ENCODE measurements around the gene ZNF638. TPM values are rescaled to one million over a fixed set of nuclear protein-coding genes. Genes with fewer than 3 reads are reported as not detected.

The ZNF638 gene
- total RNA-seq, 1 experiment from 2014 or later, result 40.0 TPM

- Histone ChIP-seq H3K36me3 (no peaks in the 10 kb centered on the region), H3K4me3 (peak overlapping the region; percentile 68), H3K9me3 (no peaks in the 10 kb centered on the region), H3K27me3 (no peaks in the 10 kb centered on the region; the same call in none of the 2 replicates)
- no peak for DNase-seq
These were observed 135.7 kb downstream of the ZNF638 start for GRCh38 chr2:71467180-71467815.

DNA sequence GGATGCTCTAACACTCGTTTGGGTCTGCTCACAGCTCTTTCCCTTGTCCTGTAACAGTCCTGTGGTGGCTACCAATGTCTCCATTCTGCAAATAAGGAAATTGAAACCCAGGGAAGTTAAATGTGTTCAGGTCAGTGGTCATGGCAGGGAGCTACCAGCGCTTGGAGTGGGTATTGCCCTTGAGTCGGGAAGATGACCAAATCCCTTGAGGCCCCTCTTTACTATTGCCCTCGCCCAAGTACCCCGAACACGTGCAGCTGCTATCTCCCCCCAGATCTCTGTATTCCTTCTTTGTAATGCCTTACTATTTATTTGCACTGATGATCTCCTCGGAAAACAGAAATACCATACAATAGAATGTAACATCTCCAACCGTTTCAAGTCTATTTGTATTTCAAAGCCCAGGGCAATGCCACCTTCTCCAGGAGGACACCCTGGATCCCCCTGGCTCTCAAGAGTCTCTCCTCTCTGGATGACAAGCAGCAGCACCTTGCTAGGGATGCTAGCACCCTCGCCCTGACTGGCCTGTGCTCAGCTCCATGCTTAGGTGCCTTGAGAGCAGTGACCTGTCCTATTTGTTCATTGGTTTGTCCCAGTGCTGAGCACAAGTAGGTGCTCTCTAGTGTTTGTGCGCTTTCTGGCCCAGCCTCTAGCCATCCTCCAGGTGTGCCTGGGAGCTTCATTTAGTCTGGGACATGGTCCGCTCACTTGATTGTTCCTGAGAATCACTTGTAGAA is 136.9 kb downstream of the ZNF638 start:
- H3K9me3 ChIP-seq, result no peaks in the 10 kb centered on the region
- H3K27me3 ChIP-seq, result no peaks in the 10 kb centered on the region; the same call in none of the 2 replicates
- H3K4me3 ChIP-seq, result no peak overlapping the region
- no peaks in the 10 kb centered on the region for H3K36me3 ChIP-seq
- DNase-seq, result no peak

GRCh38 chr2:71469403-71470398 is 138.1 kb downstream of the ZNF638 start:
- Histone ChIP-seq H3K9me3 (no peaks in the 10 kb centered on the region), H3K4me3 (no peak overlapping the region), H3K36me3 (no peaks in the 10 kb centered on the region), H3K27me3 (no peaks in the 10 kb centered on the region; the same call in none of the 2 replicates)
- DNase-seq, result no peak

DNA sequence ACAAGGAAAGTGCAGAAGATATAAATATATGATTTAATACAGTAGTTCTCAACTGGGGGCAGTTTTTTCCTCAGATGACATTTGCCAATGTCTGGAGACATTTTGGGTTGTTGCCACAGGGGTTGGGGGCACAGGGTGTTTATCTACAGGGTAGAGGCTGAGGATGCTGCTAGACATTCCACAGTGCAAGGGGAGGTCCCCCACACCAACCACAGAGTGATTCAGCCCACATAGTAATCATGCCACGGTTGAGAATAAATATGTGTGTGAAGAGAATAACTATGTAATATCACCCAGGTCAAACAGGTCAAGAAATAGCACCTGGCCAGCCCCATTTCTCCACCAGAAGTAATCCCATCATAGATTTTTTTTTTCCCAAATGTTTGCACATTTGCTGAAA is 139.7 kb downstream of the ZNF638 start:
- peak; percentile 15 for DNase-seq
- Histone ChIP-seq H3K9me3 (no peaks in the 10 kb centered on the region), H3K4me3 (no peak overlapping the region), H3K36me3 (no peaks in the 10 kb centered on the region), H3K27me3 (no peaks in the 10 kb centered on the region; the same call in none of the 2 replicates)

DNA sequence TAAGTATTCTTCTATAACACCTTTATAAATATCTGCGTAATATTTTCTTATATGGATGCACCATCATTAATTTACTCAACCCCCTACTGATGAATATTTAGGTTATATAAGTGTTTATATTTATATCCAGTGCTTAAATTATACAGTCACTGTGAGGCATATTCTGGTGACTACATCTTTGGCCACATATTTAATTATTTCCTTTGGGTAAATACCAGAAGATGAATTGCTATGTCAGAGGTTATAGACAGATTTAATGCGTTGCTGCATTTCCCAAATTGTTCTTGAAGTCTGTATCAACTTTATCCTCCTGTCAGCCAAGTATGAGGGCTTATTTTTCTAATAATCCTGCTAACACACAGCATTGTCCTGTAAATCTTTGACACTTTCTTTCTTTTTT is 140.4 kb downstream of the ZNF638 start:
- Histone ChIP-seq H3K36me3 (no peaks in the 10 kb centered on the region), H3K4me3 (no peak overlapping the region), H3K9me3 (no peaks in the 10 kb centered on the region), H3K27me3 (no peaks in the 10 kb centered on the region; the same call in none of the 2 replicates)
- no peak for DNase-seq

DNA sequence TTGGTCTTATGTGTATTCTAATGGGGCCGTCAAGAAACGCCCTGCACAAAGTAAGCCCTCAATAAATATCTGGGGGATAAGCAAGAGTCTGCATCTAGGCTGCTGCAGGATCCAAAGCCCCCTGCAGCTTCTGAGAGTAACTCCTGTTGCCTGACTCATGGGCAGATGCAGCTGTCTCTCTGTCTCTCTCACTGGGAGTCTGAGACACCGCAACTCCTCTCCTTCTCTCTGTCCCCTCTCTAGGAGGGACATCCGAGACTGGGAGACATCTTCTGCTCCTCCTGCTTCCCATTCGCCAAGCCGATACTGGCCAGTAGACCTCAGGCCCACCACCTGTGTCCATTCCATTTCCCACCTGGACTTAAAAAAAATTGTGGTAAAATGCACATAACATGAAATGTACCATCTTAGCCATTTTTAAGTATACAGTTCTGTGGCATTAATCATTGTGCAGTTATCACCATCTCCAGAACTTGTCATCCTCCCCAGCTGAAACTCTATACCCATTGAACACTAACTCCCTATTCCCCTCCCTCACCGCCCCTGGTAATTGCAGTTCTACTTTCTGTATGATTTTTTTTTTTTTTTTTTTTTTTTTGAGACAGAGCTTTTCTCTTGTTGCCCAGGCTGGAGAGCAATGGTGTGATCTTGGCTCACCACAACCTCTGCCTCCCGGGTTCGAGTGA is 141.9 kb downstream of the ZNF638 start:
- H3K4me3 ChIP-seq, result no peak overlapping the region

GRCh38 chr2:71474116-71474743 is 142.6 kb downstream of the ZNF638 start:
- no peaks in the 10 kb centered on the region for H3K27me3 ChIP-seq
- no peak overlapping the region for H3K4me3 ChIP-seq
- no peaks in the 10 kb centered on the region for H3K36me3 ChIP-seq
- DNase-seq, result no peak
- no peaks in the 10 kb centered on the region for H3K9me3 ChIP-seq

More for the DNA sequence above, 141.9 kb downstream of the ZNF638 start:
- Histone ChIP-seq H3K9me3 (no peaks in the 10 kb centered on the region), H3K36me3 (no peaks in the 10 kb centered on the region), H3K27me3 (no peaks in the 10 kb centered on the region; the same call in 1 of the 2 replicates)
- DNase-seq, result no peak

DNA sequence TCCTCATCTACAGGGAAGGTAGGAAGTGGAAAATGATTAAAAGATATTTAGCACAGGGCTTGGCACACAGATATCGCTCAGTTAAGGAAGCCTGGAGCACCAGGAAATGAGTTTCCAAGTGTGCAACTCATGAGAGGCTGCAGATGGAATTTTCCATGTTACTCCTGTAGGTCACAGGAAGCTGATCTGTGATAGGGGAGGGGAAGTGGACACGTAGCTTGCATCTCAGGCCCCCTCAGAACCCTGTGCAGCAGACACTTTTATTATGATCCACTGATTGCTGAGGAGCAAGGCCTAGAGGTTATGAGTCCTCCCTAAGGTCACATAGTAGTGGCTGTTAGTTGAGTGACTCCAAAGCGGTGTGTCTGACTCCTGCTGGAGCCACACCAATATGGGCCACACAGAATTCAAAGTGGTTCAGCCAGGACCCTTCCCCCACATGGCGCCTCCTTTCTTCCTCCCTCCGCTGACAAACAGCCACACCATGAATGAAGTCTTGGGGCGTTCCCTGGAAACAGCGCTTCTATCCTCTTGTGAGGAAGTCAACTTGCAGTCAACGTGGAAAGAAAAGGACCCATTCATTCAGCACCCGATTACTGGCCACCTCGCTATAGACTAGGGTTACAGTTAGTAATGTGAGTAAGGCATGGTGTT is 143.3 kb downstream of the ZNF638 start:
- Histone ChIP-seq H3K9me3 (no peaks in the 10 kb centered on the region), H3K36me3 (no peaks in the 10 kb centered on the region), H3K4me3 (no peak overlapping the region), H3K27me3 (no peaks in the 10 kb centered on the region)
- no peak for DNase-seq

GRCh38 chr2:71476495-71476894 is 144.9 kb downstream of the ZNF638 start:
- DNase-seq, result no peak
- Histone ChIP-seq H3K4me3 (no peak overlapping the region), H3K36me3 (no peaks in the 10 kb centered on the region), H3K9me3 (no peaks in the 10 kb centered on the region), H3K27me3 (no peaks in the 10 kb centered on the region)

DNA sequence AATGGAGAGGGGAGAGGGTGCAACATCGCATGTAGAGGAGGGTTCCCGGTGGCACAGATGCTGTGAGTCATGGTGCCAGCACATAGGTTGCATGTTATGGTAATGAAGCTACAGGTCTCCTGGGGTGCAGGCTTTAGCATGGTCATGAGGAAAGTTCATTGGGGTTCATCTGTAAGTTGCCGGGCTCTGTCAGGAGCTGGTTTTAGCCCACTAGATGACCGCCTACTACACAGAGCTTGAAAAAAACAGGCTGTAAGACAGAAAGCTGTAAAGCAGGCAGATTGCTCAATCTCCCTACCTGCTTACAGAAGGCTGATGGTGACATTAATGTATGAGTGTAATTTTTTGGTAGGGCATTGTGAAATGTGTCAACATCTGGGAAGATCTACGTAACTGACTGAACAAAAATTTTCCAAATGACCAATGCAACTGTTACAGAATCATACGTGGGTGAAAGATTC is 145.7 kb downstream of the ZNF638 start:
- no peaks in the 10 kb centered on the region for H3K36me3 ChIP-seq
- H3K9me3 ChIP-seq, result no peaks in the 10 kb centered on the region
- no peak for DNase-seq
- H3K27me3 ChIP-seq, result no peaks in the 10 kb centered on the region
- no peak overlapping the region for H3K4me3 ChIP-seq

- no peaks in the 10 kb centered on the region for H3K9me3 ChIP-seq
- H3K4me3 ChIP-seq, result no peak overlapping the region
- no peaks in the 10 kb centered on the region for H3K36me3 ChIP-seq
- DNase-seq, result no peak
- H3K27me3 ChIP-seq, result no peaks in the 10 kb centered on the region
These were observed 147.2 kb downstream of the ZNF638 start for GRCh38 chr2:71478806-71479205.

DNA sequence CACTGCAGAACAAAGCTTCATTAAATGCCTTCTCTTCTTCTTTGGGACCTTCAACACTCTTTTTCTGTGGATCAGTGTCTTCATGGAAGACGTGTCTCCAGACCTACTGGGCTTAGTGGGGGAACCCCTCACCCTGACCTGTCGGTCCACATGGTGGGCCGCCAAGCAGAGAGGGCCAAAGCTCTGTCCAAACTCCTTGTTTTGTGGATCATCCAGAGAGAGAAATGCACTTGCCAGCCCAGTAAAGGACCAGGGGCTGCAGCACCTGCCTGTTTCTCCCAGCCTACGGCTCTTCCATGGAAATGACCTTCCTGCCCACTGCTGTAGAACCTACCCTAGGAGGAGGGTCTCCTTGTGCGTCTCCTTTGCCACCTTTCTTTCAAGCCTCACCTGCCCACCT is 147.7 kb downstream of the ZNF638 start:
- H3K9me3 ChIP-seq, result no peaks in the 10 kb centered on the region
- DNase-seq, result no peak

DNA sequence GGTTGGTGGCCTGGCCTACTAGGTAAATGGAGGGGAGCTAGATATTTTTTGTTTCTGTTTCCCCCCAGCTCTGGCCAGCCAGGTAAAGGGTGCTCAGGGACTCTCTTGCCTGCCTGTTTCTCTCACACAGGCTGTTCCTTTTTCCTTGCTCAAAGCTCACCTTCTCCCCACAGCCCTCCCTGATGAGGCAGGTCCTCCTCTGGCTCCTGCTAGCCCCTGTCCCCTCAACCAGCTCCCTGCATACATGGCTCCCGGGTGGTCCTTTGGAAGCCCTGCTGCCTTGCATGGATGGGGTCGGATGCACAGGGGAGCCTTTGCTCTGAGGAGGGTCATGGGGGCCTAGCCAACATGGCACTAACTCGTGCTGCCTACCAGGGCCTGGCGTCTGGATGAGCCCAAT is 149.5 kb downstream of the ZNF638 start:
- Histone ChIP-seq H3K27me3 (no peaks in the 10 kb centered on the region), H3K36me3 (no peaks in the 10 kb centered on the region), H3K9me3 (no peaks in the 10 kb centered on the region), H3K4me3 (no peak overlapping the region)
- DNase-seq, result no peak

More for the DNA sequence above, 147.7 kb downstream of the ZNF638 start:
- H3K4me3 ChIP-seq, result no peak overlapping the region
- H3K36me3 ChIP-seq, result no peaks in the 10 kb centered on the region
- no peaks in the 10 kb centered on the region for H3K27me3 ChIP-seq

GRCh38 chr2:71482055-71482454 is 150.5 kb downstream of the ZNF638 start:
- Histone ChIP-seq H3K36me3 (no peaks in the 10 kb centered on the region), H3K4me3 (no peak overlapping the region), H3K9me3 (no peaks in the 10 kb centered on the region), H3K27me3 (no peaks in the 10 kb centered on the region)
- no peak for DNase-seq

- DNase-seq, result no peak
- H3K9me3 ChIP-seq, result no peaks in the 10 kb centered on the region
- H3K27me3 ChIP-seq, result no peaks in the 10 kb centered on the region
- no peaks in the 10 kb centered on the region for H3K36me3 ChIP-seq
- no peak overlapping the region for H3K4me3 ChIP-seq
These were observed 151.7 kb downstream of the ZNF638 start for GRCh38 chr2:71483246-71483645.
